H1 (cell line): ENCODE data around the gene IPO11. TPM values are rescaled to one million over a fixed set of nuclear protein-coding genes. Genes with fewer than 3 reads are reported as not detected.

ENCODE experiments used
- CTCF ChIA-PET: fragments of 300-600 bp; sonication (Branson Sonifier 250); formaldehyde crosslinking; loops from one replicate; lab custom pipeline; 2021; ENCODE audit not compliant: partially characterized antibody; lab: Charles Lee
- POLR2A ChIA-PET: fragments of 300-600 bp; sonication (Branson Sonifier 250); formaldehyde crosslinking; loops from one replicate; lab custom pipeline; 2021; ENCODE audit warnings: inconsistent platforms; ENCODE audit not compliant: partially characterized antibody; lab: Charles Lee
- DNase-seq, 2 experiments: peaks; one replicate each; pipeline versions ENCODE4 v3.0.0 to v3.0.0-alpha.2; 2010 to 2022; ENCODE audit warnings: low spot score in 2 of 2, low read depth in 1 of 2, mixed read lengths in 1 of 2
- FAIRE-seq: peaks from 2 replicates; lab custom pipeline; 2011; peaks lifted over from hg19 to GRCh38; lab: Jason Lieb, UNC
- H2AFZ ChIP-seq: 2 replicates; pipeline ENCODE4 v1.8.1; 2012; ENCODE audit warnings: low read length, inconsistent platforms
- H2AK5ac ChIP-seq: 2 replicates; pipeline ENCODE4 v1.6.1; 2013; ENCODE audit warnings: low read depth, low read length
- H2BK120ac ChIP-seq: replicated peaks from 2 replicates; pipeline ENCODE3; 2013; ENCODE audit warnings: low read depth, low read length, inconsistent platforms
- H2BK12ac ChIP-seq: 2 replicates; pipeline ENCODE4 v1.6.1; 2013; ENCODE audit warnings: low read depth, low read length
- H2BK15ac ChIP-seq: 2 replicates; pipeline ENCODE4 v1.6.1; 2013; ENCODE audit warnings: low read length
- H2BK20ac ChIP-seq: 2 replicates; pipeline ENCODE4 v1.6.1; 2013; ENCODE audit warnings: low read length
- H2BK5ac ChIP-seq: 2 replicates; pipeline ENCODE4 v1.6.1; 2013; ENCODE audit warnings: low read depth, low read length
- H3K14ac ChIP-seq: 2 replicates; pipeline ENCODE4 v1.6.1; 2013; ENCODE audit warnings: inconsistent platforms; ENCODE audit not compliant: insufficient read length
- H3K18ac ChIP-seq: 2 replicates; pipeline ENCODE4 v1.6.1; 2013; ENCODE audit warnings: low read length; ENCODE audit errors: extremely low read depth
- H3K23ac ChIP-seq: 2 replicates; pipeline ENCODE4 v1.6.1; 2013; ENCODE audit warnings: inconsistent platforms; ENCODE audit not compliant: insufficient read length
- H3K23me2 ChIP-seq: 2 replicates; pipeline ENCODE4 v1.6.1; 2013; ENCODE audit warnings: low read depth, low read length
- H3K27ac ChIP-seq: 2 replicates; pipeline ENCODE4 v1.6.1; 2011; ENCODE audit warnings: low read depth, low read length, inconsistent platforms
- H3K27me3 ChIP-seq, 4 experiments: replicated peaks in 1 of 4; 1 replicate in 1 of 4; 2 replicates in 3 of 4; pipeline versions ENCODE4 v1.6.1 to v1.8.1; 2011 to 2013; ENCODE audit warnings: low read length in 3 of 4, mild to moderate bottlenecking in 3 of 4, inconsistent platforms in 2 of 4, mixed read lengths in 2 of 4, moderate library complexity in 1 of 4; ENCODE audit not compliant: control insufficient read depth in 3 of 4, insufficient read depth in 3 of 4; ENCODE audit errors: extremely low read depth in 1 of 4
- H3K36me3 ChIP-seq, 4 experiments: 2 replicates each; pipeline versions ENCODE4 v1.6.1 to v1.8.1; 2011 to 2013; ENCODE audit warnings: mild to moderate bottlenecking in 4 of 4, low read length in 3 of 4, moderate library complexity in 2 of 4, control low read depth in 1 of 4, inconsistent platforms in 1 of 4; ENCODE audit not compliant: insufficient read depth in 4 of 4, control insufficient read depth in 2 of 4
- H3K4ac ChIP-seq: replicated peaks from 2 replicates; pipeline ENCODE3; 2013; ENCODE audit warnings: low read length, low read depth, mixed read lengths, inconsistent platforms; ENCODE audit not compliant: insufficient read length
- H3K4me1 ChIP-seq, 4 experiments: replicated peaks in 1 of 4; 1 replicate in 1 of 4; 2 replicates in 3 of 4; pipeline versions ENCODE4 v1.6.1 to v1.8.1; 2011 to 2013; ENCODE audit warnings: low read length in 3 of 4, inconsistent platforms in 2 of 4, mixed read lengths in 1 of 4; ENCODE audit not compliant: insufficient read depth in 4 of 4, control insufficient read depth in 3 of 4
- H3K4me2 ChIP-seq, 2 experiments: 2 replicates each; pipeline versions ENCODE4 v1.6.1 to v1.8.1; 2011 to 2013; ENCODE audit warnings: low read depth in 2 of 2, low read length in 2 of 2, control low read depth in 1 of 2, inconsistent platforms in 1 of 2, mild to moderate bottlenecking in 1 of 2; ENCODE audit not compliant: insufficient read depth in 1 of 2
- H3K4me3 ChIP-seq, 4 experiments: fragments of 200-600, 300-600 bp in 1 of 4; sonication (generic), shearing (Covaris generic), sonication (Bioruptor Twin) in 1 of 4; 2 replicates each; pipeline versions ENCODE4 v1.5.1 to v1.8.1; 2011 to 2016; ENCODE audit warnings: low read length in 4 of 4, low read depth in 3 of 4, control low read depth in 2 of 4, inconsistent platforms in 2 of 4, mild to moderate bottlenecking in 2 of 4, mixed read lengths in 1 of 4, moderate library complexity in 1 of 4; ENCODE audit not compliant: insufficient read depth in 2 of 4; ENCODE audit errors: extremely low read depth in 1 of 4
- H3K56ac ChIP-seq: replicated peaks from 2 replicates; pipeline ENCODE3; 2013; ENCODE audit warnings: low read depth, mild to moderate bottlenecking, mixed read lengths, low read length, inconsistent platforms; ENCODE audit not compliant: insufficient read length
- H3K79me1 ChIP-seq: 2 replicates; pipeline ENCODE4 v1.6.1; 2013; ENCODE audit warnings: low read depth, low read length, control low read depth
- H3K79me2 ChIP-seq, 2 experiments: 2 replicates each; pipeline versions ENCODE4 v1.6.1 to v1.8.1; 2012 to 2013; ENCODE audit warnings: low read length in 2 of 2, mild to moderate bottlenecking in 2 of 2, inconsistent platforms in 1 of 2; ENCODE audit not compliant: insufficient read depth in 2 of 2, control insufficient read depth in 1 of 2
- H3K9ac ChIP-seq, 4 experiments: replicated peaks in 1 of 4; 1 replicate in 1 of 4; 2 replicates in 3 of 4; pipeline versions ENCODE4 v1.6.1 to v1.8.1; 2011 to 2013; ENCODE audit warnings: low read depth in 3 of 4, low read length in 3 of 4, control low read depth in 2 of 4, mild to moderate bottlenecking in 2 of 4, moderate library complexity in 2 of 4, inconsistent platforms in 1 of 4; ENCODE audit errors: extremely low read depth in 1 of 4
- H3K9me3 ChIP-seq, 2 experiments: 2 replicates each; pipeline versions ENCODE4 v1.6.1 to v1.8.1; 2012 to 2013; ENCODE audit warnings: mild to moderate bottlenecking in 2 of 2, moderate library complexity in 2 of 2, control low read depth in 1 of 2, inconsistent platforms in 1 of 2, low read depth in 1 of 2, low read length in 1 of 2, mixed read lengths in 1 of 2; ENCODE audit not compliant: insufficient read depth in 2 of 2
- H4K20me1 ChIP-seq, 2 experiments: replicated peaks in 1 of 2; 2 replicates each; pipeline versions ENCODE3 to v1.8.1; 2011 to 2013; ENCODE audit warnings: inconsistent platforms in 2 of 2, low read length in 2 of 2, mild to moderate bottlenecking in 1 of 2; ENCODE audit not compliant: insufficient read depth in 2 of 2, control insufficient read depth in 1 of 2
- H4K5ac ChIP-seq: 2 replicates; pipeline ENCODE4 v1.6.1; 2013; ENCODE audit warnings: low read length, low read depth, mixed read lengths, inconsistent platforms; ENCODE audit not compliant: insufficient read length
- H4K8ac ChIP-seq: 2 replicates; pipeline ENCODE4 v1.8.0; 2013; ENCODE audit warnings: mild to moderate bottlenecking, moderate library complexity, low read length, inconsistent platforms; ENCODE audit not compliant: insufficient read depth; ENCODE audit errors: extremely low read depth
- H4K91ac ChIP-seq: replicated peaks from 2 replicates; pipeline ENCODE3; 2013; ENCODE audit warnings: low read length, mixed read lengths, inconsistent platforms; ENCODE audit not compliant: insufficient read length
- BACH1 ChIP-seq: IDR thresholded peaks from 2 replicates; pipeline ENCODE4 v1.6.1; 2012; ENCODE audit warnings: low read length, improper control_type of control experiment
- BCL11A ChIP-seq, 2 experiments: IDR thresholded peaks; one replicate each; pipeline ENCODE4 v1.6.1; 2011; ENCODE audit warnings: low read depth in 2 of 2, low read length in 2 of 2, mild to moderate bottlenecking in 2 of 2
- BRCA1 ChIP-seq: IDR thresholded peaks from 2 replicates; pipeline ENCODE4 v1.6.1; 2012; ENCODE audit warnings: low read depth, low read length, improper control_type of control experiment
- CHD1 ChIP-seq: IDR thresholded peaks from 2 replicates; pipeline ENCODE4 v1.6.1; 2012; ENCODE audit warnings: low read depth, low read length, improper control_type of control experiment
- CTBP2 ChIP-seq: IDR thresholded peaks from 2 replicates; pipeline ENCODE4 v1.7.0; 2011; ENCODE audit warnings: borderline replicate concordance, mild to moderate bottlenecking, moderate library complexity, mixed read lengths, low read length; ENCODE audit not compliant: insufficient read depth, insufficient read length
- EGR1 ChIP-seq: IDR thresholded peaks from 2 replicates; pipeline ENCODE4 v1.6.1; 2011; ENCODE audit warnings: low read depth, low read length, borderline replicate concordance
- HDAC6 ChIP-seq: IDR thresholded peaks from one replicate; pipeline ENCODE4 v1.7.1; 2012; ENCODE audit warnings: low read depth, mild to moderate bottlenecking, inconsistent platforms, low read length, moderate library complexity
- JUND ChIP-seq: IDR thresholded peaks from 2 replicates; pipeline ENCODE4 v1.6.1; 2011; ENCODE audit warnings: mild to moderate bottlenecking, improper control_type of control experiment, low read length
- POLR2AphosphoS5 ChIP-seq: IDR thresholded peaks from 2 replicates; pipeline ENCODE4 v1.6.1; 2011; ENCODE audit warnings: low read depth, low read length
- SP2 ChIP-seq: IDR thresholded peaks from 2 replicates; pipeline ENCODE4 v1.6.1; 2012; ENCODE audit warnings: mild to moderate bottlenecking, low read length, inconsistent platforms
- WGBS, 2 experiments: shearing (Covaris generic) in 1 of 2; methylation state at CpG; one replicate each; pipeline versions ENCODE4 v1.1.6 to v1.1.7; 2013 to 2015; ENCODE audit warnings: low lambda C conversion rate in 2 of 2, mixed read lengths in 2 of 2, inconsistent platforms in 1 of 2, low coverage in 1 of 2, missing lambda C conversion rate in 1 of 2; ENCODE audit not compliant: insufficient replicate concordance in 2 of 2, insufficient coverage in 1 of 2, insufficient read length in 1 of 2; ENCODE audit errors: extremely low coverage in 1 of 2, missing lambda C conversion rate in 1 of 2; 5-methylcytosine and 5-hydroxymethylcytosine counted together
- polyA plus RNA-seq, 7 experiments: library from polyadenylated mRNA; depleted of rRNA in 3 of 7; stranded (reverse) in 5 of 7; unstranded in 2 of 7; fragments of >200 nt in 5 of 7; fragments of 200-250 nt in 2 of 7; gene quantifications; 1 replicate in 5 of 7; 2 replicates in 1 of 7; 4 replicates in 1 of 7; pipeline versions ENCODE4 v1.2.1 to v1.2.3, GENCODE V29; 2011 to 2013; ENCODE audit warnings: missing spikeins in 2 of 7, mixed read lengths in 2 of 7
- total RNA-seq: library from RNA; stranded (reverse); fragmentation: NEBNext Ultra II Directional; extraction: Animal tissue kit (Norgen Biotek cat#: 25700); gene quantifications from 2 replicates; pipeline ENCODE4 v1.2.1, GENCODE V29; 2021

Gene IPO11
- total and polyA plus RNA-seq, 2 of the 8 experiments (the other 6 are each of a cell fraction or from before 2014, with no cell fraction given), result 23.6 to 64.4 TPM

DNA sequence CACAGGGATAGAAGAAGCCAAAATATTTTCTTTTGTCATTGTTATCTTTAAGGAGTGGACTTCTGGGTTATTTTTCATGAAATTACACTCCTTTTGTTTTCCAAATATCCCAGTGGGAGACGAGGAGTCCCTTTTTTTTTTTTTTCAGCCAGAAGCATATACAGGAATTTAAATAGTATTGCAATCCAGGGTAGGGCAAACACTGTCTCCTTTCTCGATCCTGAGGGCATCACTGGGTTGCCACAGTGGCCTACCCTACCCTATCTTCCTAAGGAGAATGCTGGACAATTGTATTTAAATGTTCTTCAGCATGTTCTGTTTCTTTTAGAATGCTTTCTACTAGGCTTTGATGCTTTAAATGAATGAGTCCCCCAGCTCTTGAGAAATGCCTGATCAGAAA, 214.0 kb downstream of the IPO11 start:
- Histone ChIP-seq H2BK120ac (no peak overlapping the region), H3K4me2 (peak overlapping the region; percentile 48 to 74; a peak in 3 of 4 replicates), H4K91ac (no peak overlapping the region), H3K79me1 (no peaks in the 10 kb centered on the region), H3K9ac (no peak overlapping the region), H3K4me1 (peaks cover 0 to 13% (median 9%) of the 10 kb centered on the region in 4 experiments; a peak in 3 of 7 replicates), H3K9me3 (no peaks in the 10 kb centered on the region), H2BK15ac (no peak overlapping the region), H3K56ac (no peak overlapping the region), H4K5ac (no peak overlapping the region), H3K4me3 (peak overlapping the region in 1 of 4 experiments; percentile 20; a peak in 1 of 8 replicates), H2BK20ac (no peak overlapping the region), H2BK12ac (no peak overlapping the region), H4K20me1 (no peaks in the 10 kb centered on the region), H3K27me3 (peaks cover 0 to 3% (median 0%) of the 10 kb centered on the region in 4 experiments; a peak in 1 of 7 replicates), H3K36me3 (peaks cover 0 to 2% (median 0%) of the 10 kb centered on the region in 4 experiments; a peak in 2 of 8 replicates), H3K14ac (no peak overlapping the region), H3K4ac (no peak overlapping the region), H2AK5ac (no peak overlapping the region), H3K18ac (no peak overlapping the region), H3K27ac (no peak overlapping the region), H2BK5ac (no peak overlapping the region), H4K8ac (no peak overlapping the region), H3K79me2 (no peaks in the 10 kb centered on the region; a peak in 1 of 4 replicates), H3K23me2 (no peaks in the 10 kb centered on the region), H3K23ac (no peak overlapping the region), H2AFZ (no peak overlapping the region)
- CTCF ChIA-PET, result interaction anchor here (0.6 to 1.3 kb wide), 6 partner anchors 12 to 174 kb away, joined by 3 read pairs; no protein-coding TSS in a partner anchor
- FAIRE-seq (no peak), DNase-seq (peak in 1 of 2 experiments; percentile 33)
- 38% methylated on average over 2 of the region's 2 CpGs; no CpG with 5 or more reads in 1 of the 2 experiments for WGBS, 2 experiments
- POLR2A ChIA-PET, result no interaction called here
- no peak for TF ChIP-seq CHD1
- TF ChIP-seq SP2, result no peak
- TF ChIP-seq POLR2AphosphoS5, result no peak
- no peak for TF ChIP-seq HDAC6
- TF ChIP-seq EGR1, result no peak
- TF ChIP-seq CTBP2, result no peak
- TF ChIP-seq BRCA1, result no peak
- no peak for TF ChIP-seq BACH1
- no peak for TF ChIP-seq JUND
- no peak for TF ChIP-seq BCL11A (IDR thresholded peaks at IDR 0.05; ENCODE audit: low read depth in 2 of 2, low read length in 2 of 2)
